ENCODE measurements around the gene SRXN1. TPM values are rescaled to one million over a fixed set of nuclear protein-coding genes. Genes with fewer than 3 reads are reported as not detected.
A peak's percentile ranks its signal among the peaks of the same experiment; 100 is the strongest.

SRXN1 gene
- polyA plus RNA-seq, 1 donor from 2014 or later = 6.9 TPM

DNA sequence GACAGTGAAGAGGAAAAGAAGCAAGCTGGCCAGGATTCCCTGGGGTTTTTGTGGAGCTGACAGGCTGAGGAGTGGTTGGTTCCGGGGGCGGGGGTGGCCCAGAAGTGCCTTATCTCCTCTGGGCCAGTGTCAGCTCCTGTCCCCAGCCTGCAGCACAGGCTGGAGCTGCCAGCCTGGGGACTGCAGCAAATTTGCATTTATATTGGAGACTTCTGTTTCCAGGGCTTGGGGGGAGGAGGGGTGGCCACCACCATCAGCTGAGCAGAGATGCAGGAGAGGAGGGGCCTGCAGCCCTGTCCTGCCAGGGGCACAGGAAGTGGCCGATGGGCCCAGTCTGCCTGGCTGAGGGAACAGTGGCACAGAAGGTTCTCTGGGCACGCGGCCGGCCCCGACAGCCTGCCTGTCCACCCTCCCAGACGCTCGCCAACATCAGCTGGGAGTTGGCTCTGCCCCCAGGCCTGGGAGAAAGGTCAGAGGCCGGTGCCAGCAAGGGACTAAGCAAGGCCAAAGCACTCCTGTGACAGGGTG is 46.9 kb upstream of the SRXN1 start:
- no peak overlapping the region for H3K4me2 ChIP-seq (ENCODE audit: low read length)
- no peaks in the 10 kb centered on the region for H3K79me2 ChIP-seq (replicated peaks; ENCODE audit: insufficient read depth, low read length)
- no peaks in the 10 kb centered on the region for H3K9me2 ChIP-seq (ENCODE audit: insufficient read depth, low read length)
- no peaks in the 10 kb centered on the region for H3K27me3 ChIP-seq (ENCODE audit: insufficient read depth, low read depth, low read length)
- no peak overlapping the region for H2AFZ ChIP-seq (ENCODE audit: low read depth, low read length)
- no peak overlapping the region for H3K4me3 ChIP-seq (ENCODE audit: low read length)
- TF ChIP-seq RAD21 (conservative IDR thresholded peaks at IDR 0.05) = no peak
- no peak for TF ChIP-seq EP300 (conservative IDR thresholded peaks at IDR 0.05; ENCODE audit: poor library complexity, severe bottlenecking)
- no peaks in the 10 kb centered on the region for H3K9me3 ChIP-seq (ENCODE audit: low read length)
- H3K27ac ChIP-seq (ENCODE audit: low read length) = no peak overlapping the region
- H4K20me1 ChIP-seq (ENCODE audit: insufficient read depth) = no peaks in the 10 kb centered on the region
- H3K36me3 ChIP-seq (ENCODE audit: insufficient read depth, low read length) = no peaks in the 10 kb centered on the region
- H3K9ac ChIP-seq (ENCODE audit: low read length) = peak overlapping the region; percentile 3
- no peaks in the 10 kb centered on the region for H3F3A ChIP-seq (ENCODE audit: insufficient read depth, low read length, poor library complexity, severe bottlenecking)

DNA sequence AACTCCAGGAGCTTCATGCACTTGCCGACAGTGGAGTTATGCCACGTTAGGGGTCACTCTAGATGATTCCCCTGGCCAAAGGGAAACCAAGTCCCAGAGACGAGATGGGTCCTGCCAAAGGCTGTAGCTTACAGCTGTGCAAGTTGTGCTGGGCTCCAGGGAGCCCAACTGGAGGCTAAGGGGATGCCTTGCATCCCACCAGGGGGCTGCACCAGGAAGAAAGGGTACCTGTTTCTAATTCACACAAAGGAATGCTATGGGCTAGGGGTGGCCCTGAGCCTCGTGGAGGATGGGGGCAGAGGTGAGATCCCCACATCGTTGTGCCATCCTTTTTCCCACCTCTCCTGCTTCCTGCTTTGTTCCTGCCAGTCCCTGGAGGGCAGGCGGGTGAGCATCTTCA is 46.3 kb upstream of the SRXN1 start:
- Histone ChIP-seq H3K9ac (ENCODE audit: low read length) (peak overlapping the region; percentile 3), H3K4me2 (ENCODE audit: low read length) (no peak overlapping the region), H3K4me3 (ENCODE audit: low read length) (no peak overlapping the region), H3K27me3 (ENCODE audit: insufficient read depth, low read depth, low read length) (no peaks in the 10 kb centered on the region), H3F3A (ENCODE audit: insufficient read depth, low read length, poor library complexity, severe bottlenecking) (no peaks in the 10 kb centered on the region), H3K9me2 (ENCODE audit: insufficient read depth, low read length) (no peaks in the 10 kb centered on the region), H3K79me2 (replicated peaks; ENCODE audit: insufficient read depth, low read length) (no peaks in the 10 kb centered on the region), H2AFZ (ENCODE audit: low read depth, low read length) (no peak overlapping the region), H3K36me3 (ENCODE audit: insufficient read depth, low read length) (no peaks in the 10 kb centered on the region), H4K20me1 (ENCODE audit: insufficient read depth) (no peaks in the 10 kb centered on the region), H3K27ac (ENCODE audit: low read length) (no peak overlapping the region), H3K9me3 (ENCODE audit: low read length) (no peaks in the 10 kb centered on the region)
- TF ChIP-seq MXI1 (conservative IDR thresholded peaks at IDR 0.05; ENCODE audit: poor library complexity, severe bottlenecking) = no peak

GRCh38 chr20:698276-698675 is 45.3 kb upstream of the SRXN1 start:
- TF ChIP-seq SMC3 (conservative IDR thresholded peaks at IDR 0.05; ENCODE audit: poor library complexity) (no peak), POLR2AphosphoS5 (IDR thresholded peaks at IDR 0.05) (no peak), MXI1 (conservative IDR thresholded peaks at IDR 0.05; ENCODE audit: poor library complexity, severe bottlenecking) (no peak), CTCF (IDR thresholded peaks at IDR 0.05; ENCODE audit: poor library complexity, severe bottlenecking) (no peak), TAF1 (IDR thresholded peaks at IDR 0.05; ENCODE audit: low read depth) (no peak), EZH2 (IDR thresholded peaks at IDR 0.05; ENCODE audit: borderline replicate concordance, insufficient read depth, low read length, poor library complexity, severe bottlenecking) (no peak)
- TF ChIP-seq, protein P1, sequence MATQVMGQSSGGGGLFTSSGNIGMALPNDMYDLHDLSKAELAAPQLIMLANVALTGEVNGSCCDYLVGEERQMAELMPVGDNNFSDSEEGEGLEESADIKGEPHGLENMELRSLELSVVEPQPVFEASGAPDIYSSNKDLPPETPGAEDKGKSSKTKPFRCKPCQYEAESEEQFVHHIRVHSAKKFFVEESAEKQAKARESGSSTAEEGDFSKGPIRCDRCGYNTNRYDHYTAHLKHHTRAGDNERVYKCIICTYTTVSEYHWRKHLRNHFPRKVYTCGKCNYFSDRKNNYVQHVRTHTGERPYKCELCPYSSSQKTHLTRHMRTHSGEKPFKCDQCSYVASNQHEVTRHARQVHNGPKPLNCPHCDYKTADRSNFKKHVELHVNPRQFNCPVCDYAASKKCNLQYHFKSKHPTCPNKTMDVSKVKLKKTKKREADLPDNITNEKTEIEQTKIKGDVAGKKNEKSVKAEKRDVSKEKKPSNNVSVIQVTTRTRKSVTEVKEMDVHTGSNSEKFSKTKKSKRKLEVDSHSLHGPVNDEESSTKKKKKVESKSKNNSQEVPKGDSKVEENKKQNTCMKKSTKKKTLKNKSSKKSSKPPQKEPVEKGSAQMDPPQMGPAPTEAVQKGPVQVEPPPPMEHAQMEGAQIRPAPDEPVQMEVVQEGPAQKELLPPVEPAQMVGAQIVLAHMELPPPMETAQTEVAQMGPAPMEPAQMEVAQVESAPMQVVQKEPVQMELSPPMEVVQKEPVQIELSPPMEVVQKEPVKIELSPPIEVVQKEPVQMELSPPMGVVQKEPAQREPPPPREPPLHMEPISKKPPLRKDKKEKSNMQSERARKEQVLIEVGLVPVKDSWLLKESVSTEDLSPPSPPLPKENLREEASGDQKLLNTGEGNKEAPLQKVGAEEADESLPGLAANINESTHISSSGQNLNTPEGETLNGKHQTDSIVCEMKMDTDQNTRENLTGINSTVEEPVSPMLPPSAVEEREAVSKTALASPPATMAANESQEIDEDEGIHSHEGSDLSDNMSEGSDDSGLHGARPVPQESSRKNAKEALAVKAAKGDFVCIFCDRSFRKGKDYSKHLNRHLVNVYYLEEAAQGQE (IDR thresholded peaks at IDR 0.05; ENCODE audit: borderline replicate concordance) = no peak
- no peaks in the 10 kb centered on the region for H4K20me1 ChIP-seq (ENCODE audit: insufficient read depth)
- no peaks in the 10 kb centered on the region for H3K9me3 ChIP-seq (ENCODE audit: low read length)
- H3K4me2 ChIP-seq (ENCODE audit: low read length) = no peak overlapping the region
- no peak overlapping the region for H3K27ac ChIP-seq (ENCODE audit: low read length)
- H3K36me3 ChIP-seq (ENCODE audit: insufficient read depth, low read length) = no peaks in the 10 kb centered on the region
- no peak overlapping the region for H3K9ac ChIP-seq (ENCODE audit: low read length)
- no peaks in the 10 kb centered on the region for H3K27me3 ChIP-seq (ENCODE audit: insufficient read depth, low read depth, low read length)
- H2AFZ ChIP-seq (ENCODE audit: low read depth, low read length) = no peak overlapping the region
- H3F3A ChIP-seq (ENCODE audit: insufficient read depth, low read length, poor library complexity, severe bottlenecking) = no peaks in the 10 kb centered on the region
- no peaks in the 10 kb centered on the region for H3K9me2 ChIP-seq (ENCODE audit: insufficient read depth, low read length)
- H3K79me2 ChIP-seq (replicated peaks; ENCODE audit: insufficient read depth, low read length) = no peaks in the 10 kb centered on the region
- no peak overlapping the region for H3K4me3 ChIP-seq (ENCODE audit: low read length)
